GM19239 (cell line): Measurements from ENCODE around the gene IRS1.

ENCODE experiments used
- DNase-seq: peaks from one replicate; pipeline ENCODE4 v3.0.0; 2011; ENCODE audit warnings: low spot score; ENCODE audit not compliant: insufficient read length
- FAIRE-seq: peaks from 2 replicates; lab custom pipeline; 2011; peaks lifted over from hg19 to GRCh38; lab: Jason Lieb, UNC

Gene IRS1

DNA sequence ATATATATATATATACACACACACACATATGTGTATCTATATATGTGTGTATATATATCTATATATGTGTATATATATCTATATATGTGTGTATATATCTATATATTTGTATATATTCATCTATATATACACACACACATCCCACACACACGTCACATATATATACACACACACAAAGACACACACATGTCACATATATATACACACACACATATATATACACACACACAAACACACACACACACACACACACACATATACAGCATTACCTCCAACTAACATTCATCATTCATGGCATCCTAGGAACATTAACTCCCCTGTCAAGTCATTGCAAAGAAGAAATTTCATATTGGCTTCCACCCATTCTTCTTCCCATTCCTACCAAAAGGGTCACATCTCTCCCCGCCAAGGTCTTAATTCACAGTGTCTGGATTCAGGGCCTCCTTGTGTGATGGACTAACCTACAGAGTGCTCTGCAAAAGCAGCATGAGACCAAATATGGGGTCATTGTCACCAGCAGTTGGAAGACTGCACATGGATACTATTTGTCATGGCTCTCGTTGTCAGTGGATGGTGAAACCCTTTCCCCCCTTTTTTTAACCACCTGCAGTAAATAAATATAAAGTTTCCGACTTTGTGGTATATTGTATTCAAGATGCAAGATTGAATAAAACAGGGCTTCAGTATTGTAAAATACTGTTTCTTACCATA, 67.0 kb downstream of the IRS1 start:
- FAIRE-seq = no peak
- no peak for DNase-seq

DNA sequence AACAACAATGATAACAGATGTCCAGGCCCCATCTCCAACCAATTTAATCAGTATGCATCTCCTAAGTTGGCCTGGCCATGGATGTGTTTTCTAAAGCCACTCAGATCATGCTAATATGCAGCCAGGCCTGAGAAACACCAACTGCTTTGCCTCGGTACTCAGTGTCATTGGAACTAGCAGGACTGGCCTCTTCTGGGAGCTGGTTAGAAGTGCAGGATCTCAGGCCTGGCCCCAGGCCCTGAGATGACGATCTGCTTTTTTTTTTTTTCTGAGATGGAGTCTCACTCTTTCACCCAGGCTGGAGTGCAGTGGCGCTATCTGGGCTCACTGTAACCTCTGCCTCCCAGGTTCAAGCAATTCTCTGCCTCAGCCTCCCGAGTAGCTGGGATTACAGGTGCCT, 69.1 kb downstream of the IRS1 start:
- FAIRE-seq (no peak), DNase-seq (no peak)

DNA sequence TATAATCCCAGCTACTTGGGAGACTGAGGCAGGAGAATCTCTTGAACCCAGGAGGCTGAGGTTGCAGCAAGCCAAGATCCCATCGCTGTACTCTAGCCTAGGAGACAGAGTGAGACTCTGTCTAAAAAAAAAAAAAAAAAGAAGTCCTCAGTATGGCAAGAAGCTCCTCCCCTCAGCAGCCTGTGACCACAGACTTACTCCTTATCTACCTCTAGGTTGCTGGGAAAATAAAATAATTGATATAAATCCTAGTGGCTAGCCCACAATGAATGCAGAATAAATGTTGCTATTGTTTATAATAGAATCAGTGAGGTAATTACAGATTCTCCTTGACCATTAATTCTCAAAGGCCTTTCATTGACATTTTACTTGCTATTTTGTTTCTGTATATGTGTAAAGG, 70.6 kb downstream of the IRS1 start:
- FAIRE-seq = no peak

DNA sequence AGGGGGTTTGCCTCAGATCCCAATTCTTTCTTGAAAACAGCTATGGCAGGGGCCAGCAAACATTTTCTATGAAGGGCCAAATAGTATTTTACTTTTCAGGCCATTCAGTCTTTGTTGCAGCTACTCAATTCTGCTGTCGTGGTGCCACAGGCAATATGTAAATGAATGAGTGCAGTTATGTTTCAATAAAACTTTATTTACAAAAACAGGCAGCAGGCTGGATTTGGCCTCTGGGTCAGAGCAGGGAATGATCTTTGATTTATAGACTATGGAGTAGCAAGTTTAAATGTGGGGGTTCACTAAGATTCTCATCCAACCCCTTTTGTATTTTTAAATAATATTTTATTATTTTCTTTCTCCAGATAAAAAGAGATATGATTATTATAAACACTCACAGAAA, 72.4 kb downstream of the IRS1 start:
- DNase-seq (no peak), FAIRE-seq (no peak)

More for the DNA sequence above, 70.6 kb downstream of the IRS1 start:
- no peak for DNase-seq

DNA sequence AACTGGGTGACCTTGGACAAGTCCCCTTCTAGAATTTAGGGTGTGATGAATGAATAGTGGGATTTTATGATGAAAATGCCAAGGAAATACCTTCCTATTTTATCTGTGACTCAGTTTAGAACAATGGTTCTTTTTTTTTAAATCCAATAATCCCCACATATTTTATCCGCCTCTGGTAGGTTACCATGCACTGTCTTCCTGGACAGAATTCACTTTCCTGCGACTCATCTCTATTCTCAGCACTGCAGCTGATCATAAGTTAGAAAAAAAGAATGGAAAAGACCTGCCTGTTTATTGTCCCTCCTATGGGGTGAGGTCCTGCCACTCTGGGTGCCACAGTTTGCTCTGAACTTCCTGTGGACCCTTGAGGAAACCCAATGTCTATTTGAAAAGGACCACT, 73.1 kb downstream of the IRS1 start:
- DNase-seq (no peak), FAIRE-seq (no peak)

DNA sequence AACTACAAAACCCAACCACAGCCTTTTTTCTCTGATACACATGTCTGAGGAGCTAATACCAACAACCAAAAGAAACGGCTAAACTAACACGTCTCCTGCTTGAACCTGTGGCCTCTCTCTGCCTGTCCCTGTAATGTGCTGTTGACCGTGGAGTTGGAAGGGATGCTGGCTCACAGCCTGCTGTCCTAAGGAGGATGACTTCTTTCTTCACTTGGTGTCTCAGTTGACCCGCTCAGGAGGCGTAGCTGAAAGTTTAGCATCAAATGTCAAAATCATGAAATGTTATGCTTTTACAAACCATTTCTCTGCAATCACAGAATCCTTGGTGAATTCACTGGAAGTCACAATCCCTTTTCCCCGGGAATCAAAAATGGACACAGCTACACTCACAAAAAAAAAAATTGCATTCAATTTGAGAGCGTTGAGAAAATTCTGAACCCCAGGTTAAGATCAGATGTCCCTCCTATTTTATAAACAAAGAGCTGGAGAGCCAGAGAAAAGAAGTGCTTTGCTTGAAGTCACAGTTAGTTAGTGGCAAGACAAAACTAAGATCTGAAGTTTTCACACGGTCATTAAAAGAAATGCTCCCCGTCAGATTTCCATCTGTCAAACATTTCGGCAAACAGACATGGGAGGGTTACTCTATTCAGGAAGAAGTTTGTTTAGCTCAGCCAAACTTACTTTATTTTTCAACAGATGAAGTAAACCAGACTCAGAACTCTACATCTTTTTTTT, 74.3 kb downstream of the IRS1 start:
- DNase-seq (no peak), FAIRE-seq (no peak)

DNA sequence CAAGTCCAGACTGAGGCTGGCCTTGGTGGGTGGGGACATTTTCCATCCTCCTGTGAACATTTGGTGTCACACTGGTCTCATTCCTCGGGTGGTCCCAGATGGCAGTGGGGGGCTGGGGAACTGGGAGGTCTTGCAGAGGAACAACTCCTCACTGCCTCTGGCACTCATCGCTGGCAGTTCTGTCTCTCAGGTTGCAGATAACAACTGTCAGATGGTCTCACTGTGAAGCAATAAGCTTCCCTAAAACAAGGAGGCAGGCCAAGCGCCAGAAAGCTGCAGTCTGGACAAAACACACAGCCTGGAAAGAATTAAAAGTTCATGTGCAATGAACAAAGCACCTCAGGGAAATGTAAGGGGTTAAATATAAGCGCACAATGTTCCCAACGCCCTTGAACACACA, 78.1 kb downstream of the IRS1 start:
- DNase-seq (no peak), FAIRE-seq (no peak)

DNA sequence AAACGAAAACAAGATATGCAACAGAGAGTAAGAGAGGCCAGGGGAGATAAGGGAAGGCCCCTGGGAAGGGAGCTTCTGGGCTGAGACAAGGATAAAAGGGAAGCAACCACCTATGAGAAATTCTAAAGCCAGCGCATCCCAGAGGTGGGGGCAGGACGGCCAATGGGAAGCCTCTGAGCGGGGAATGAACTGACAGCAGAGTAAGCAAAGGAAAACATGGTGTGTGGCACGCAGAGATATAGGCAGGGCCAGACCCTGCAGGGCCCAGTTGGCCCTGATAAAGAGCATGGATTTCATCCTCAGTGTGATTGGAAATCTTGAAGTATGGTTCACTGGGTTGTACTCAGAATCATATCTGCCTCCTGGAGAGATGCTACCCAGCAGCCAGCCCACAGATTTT, 78.7 kb downstream of the IRS1 start:
- FAIRE-seq (no peak), DNase-seq (no peak)

DNA sequence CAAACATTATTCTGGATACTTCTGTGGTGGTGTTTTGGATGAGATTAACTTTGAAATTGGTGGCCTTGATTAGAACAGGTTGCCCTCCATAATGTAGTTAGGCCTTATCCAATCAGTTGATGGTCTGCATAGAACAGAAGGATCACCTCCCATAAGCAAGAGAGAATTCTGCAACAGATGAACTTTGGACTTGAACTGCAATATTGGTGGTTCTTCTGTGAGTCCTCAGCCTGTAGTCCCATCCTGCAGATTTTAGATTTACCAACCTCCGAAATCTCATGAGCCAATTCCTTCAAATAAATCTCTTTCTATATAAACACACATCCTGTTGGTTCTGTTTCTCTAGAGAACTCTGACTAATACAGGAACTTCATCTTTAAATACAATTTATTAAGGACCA, 81.9 kb downstream of the IRS1 start:
- DNase-seq = no peak
- FAIRE-seq = no peak

DNA sequence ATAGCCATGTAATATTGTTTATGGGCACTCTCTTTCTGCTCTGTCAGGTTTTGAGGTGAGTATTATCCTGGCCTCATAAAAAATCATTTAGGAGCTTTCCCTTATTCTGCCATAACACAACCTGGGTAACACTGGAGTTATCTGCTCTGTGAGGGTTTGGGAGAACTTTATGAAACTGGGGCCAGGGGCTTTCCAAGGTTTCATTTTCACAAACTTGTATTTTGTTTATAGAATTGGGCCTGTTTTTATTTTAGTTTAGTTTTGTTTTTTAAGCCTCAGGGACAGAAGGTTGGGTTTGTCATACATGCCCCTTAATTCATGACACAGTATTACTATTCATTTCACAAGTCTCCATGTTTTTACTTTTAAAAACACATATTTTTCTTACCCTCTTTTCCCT, 83.5 kb downstream of the IRS1 start:
- no peak for FAIRE-seq
- no peak for DNase-seq

DNA sequence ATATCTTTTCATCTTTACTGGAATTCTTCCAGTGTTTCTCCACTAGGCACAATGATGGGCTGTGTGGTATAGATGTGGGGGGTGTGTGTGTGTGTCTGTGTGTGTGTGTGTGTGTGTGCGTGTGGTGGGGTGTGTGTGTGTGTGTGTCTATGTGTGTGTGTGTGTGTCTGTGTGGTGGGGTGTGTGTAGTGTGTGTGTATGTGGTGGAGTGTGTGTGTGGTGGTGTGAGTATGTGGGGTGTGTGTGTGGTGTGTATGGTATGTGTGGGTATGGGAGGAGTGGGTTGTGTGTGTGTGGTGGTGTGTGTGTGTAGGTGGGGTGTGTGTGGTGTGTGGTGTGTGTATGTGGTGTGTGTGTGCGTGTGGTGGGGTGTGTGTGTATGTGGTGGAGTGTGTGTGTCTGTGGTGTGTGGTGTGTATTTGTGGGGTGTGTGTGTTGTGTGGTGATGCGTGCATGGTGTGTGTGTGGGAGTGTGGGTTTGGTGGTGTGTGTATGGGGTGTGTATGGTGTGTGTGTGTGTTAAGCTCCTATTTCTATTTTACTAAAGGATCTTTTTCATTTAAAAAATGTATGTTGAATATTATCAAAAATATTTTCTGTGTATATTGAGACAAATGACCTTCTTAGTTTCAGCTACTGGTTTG, 84.2 kb downstream of the IRS1 start:
- DNase-seq (no peak), FAIRE-seq (no peak)

DNA sequence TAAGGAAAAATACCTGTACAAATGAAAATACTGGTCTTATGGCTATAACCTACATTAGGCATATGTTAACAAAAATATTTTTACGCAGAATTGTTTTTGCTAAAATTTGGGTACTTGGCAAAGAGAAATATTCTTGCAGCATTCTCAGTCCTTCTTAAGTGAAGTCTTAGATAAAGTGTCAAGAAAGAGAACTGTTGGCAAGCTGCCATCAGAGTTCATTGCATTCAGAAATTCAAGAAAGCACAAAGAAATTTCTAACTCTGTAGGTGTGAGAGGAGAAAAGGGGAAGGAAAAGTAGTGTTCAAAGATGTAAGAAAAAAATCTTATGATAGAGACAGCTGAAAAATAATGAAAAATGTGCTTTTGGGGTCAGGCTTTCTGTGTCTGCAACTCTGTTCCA, 86.7 kb downstream of the IRS1 start:
- DNase-seq = no peak
- no peak for FAIRE-seq

DNA sequence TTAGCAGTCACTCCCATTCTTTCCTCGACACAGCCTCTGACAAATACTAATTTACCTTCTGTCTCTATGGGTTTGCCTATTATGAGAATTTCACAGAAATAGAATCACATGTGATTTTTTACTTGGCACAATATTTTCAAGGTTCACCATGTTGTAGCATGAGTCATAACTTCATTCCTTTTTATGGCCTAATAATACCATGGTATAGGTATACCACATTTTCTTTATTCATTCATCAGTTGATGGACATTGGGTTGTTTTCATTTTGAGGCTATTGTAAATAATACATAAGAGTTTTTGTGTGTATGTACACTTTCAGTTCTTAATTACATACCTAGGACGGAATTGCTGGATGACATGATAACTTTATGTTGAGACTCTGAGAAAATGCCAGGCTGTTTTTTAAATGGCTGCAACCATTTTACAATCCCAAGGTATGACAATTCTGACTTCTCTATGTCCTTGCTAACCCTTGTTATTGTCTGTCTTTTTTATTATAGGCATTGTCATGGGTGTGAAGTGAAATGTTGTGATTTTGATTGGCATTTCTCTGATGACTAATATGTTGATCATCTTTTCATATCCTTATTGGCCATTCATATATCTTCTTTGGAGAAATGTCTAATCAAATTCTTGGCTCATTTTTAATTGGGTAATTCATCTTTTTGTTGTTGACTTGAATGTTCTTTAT, 87.9 kb downstream of the IRS1 start:
- DNase-seq (no peak), FAIRE-seq (no peak)

DNA sequence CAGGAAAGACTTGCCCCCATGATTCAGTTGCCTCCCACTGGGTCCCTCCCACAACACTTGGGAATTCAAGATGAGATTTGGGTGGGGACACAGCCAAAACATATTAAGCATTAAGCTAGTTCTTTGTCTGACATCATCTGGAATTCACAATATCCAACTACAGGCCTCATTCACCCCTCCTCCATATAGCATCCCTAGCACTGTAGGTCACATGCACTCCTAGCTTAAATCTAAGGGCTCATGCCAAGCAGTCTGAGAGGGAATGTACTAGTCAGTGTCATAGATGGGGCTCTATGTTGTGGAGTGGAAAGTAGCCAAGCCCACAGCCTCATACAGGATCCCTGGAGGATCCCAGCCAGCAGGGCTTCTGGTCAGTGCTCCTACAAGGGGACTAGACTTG, 92.1 kb downstream of the IRS1 start:
- no peak for DNase-seq
- FAIRE-seq = no peak

DNA sequence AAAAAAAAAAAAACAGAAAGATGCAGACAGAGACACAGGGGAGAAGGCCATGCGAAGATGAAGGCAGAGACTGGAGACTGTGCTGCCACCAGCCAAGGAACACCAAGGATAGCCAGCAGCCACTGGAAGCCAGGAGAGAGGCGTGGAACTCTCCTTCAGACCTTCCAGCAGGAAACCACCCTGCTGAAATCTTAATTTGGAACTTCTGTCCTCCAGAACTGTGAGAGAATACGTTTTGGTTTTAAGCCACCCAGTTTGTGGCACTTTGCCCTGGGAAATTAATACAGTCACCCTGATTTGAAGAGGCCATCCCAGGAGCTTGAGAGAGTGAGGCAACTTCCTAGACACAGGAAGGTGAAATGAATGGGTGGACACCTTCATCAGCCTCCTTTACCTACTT, 93.7 kb downstream of the IRS1 start:
- FAIRE-seq = no peak
- no peak for DNase-seq

DNA sequence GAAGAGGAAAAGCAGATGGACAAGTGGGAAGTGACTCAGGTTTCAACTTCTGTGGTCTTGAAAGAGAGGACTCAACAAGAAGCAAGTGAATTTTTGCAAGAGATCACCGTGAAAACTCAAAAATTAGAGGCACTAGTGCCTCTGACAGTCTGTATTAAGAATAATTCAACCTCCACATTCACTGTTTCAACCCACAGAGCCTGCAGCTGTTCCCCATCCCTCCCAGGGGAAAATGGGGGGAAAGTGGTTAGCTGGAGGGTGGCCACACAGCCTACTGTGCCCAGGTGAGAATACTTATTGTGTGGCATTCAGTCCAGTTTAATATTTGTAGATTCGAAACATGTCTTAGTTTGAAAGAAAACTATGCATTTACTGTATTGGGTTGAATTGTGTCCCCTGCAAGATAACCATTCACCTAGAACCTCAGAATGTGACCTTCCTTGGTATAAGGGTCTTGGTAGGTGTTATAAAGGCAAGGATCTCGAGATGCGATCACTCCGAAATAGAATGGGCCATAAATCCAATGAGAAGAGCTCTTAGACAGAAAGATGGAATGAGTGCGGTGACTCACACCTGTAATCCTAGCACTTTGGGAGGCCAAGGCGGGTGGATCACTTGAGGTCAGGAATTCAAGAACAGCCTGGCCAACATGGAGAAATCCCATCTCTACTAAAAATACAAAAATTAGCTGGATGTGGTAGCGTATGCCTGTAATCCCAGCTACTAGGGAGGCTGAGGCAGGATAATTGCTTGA, 94.3 kb downstream of the IRS1 start:
- DNase-seq = no peak
- no peak for FAIRE-seq

DNA sequence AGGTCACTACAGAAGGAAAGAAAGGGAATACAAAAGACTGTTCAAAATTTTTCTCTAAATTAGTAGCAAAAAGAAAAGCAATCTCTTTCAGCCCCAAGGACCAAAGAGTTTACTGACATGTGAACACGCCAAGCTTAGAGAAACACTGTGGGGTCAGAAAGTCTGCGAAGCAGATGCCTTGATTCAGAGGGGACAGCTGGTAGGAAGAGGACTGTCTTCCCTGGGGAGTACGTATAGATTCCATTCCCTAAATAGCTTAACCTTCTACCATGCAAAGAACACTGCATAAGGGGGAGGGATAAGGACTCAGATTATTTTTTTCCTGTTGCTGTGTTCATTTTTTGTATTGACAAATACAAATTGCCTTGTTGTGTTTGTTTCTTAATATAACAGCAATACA, 96.1 kb downstream of the IRS1 start:
- no peak for FAIRE-seq
- DNase-seq = no peak

DNA sequence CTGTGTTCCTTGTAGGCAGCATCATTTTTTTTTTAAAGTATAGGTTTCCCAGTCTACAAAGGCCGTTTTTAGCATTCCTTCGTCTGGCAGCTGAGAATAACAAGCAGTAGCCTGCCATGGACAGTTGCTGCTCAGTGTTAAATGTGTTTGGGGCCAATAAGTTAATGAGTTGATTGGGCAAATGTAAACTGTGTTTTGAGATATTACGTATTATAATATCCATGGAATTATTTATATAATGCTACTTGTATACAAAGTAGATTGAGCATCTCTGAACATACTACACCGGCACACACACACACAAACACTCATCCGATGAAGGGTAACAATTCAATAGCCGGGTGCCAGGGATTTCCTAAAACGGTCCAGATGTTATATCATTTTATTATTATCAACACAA, 97.2 kb downstream of the IRS1 start:
- no peak for FAIRE-seq
- DNase-seq = no peak

DNA sequence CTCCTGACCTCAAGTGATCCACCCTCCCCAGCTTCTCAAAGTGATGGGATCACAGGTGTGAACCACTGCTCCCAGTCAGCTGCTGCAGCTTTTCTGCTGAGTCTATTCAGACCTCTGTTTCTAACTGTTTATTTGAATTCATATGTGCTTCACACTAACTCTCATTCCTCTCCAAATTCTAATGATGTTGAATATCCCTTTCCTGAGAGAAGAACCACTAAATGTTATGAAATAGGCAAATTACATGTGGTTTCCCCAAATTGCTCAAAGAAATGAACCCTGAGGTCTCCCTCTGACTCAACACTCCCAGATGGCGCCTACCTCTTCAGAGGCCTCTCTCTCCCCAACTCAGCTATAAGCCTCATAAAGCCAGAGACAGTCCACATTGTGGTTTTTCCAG, 98.6 kb downstream of the IRS1 start:
- DNase-seq (no peak), FAIRE-seq (no peak)

DNA sequence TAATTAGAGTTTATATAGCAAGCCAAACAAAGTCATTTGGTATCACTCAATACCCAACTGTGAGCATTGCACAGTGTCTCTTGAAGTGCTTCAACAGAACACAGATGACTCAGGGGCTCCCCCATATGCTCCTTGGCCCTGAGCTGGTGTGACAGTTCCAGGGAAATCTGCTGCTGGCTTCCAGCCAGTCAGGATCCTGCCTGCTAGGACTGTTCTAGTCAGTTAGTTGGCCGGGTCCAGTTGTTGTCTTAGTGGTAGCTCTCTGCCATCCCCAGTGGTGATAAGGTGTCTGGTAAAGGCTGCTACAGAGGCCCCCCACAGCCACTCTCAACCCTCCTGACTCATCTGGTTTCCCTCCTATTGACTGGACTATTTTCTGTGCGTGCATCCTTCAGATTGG, 100.3 kb downstream of the IRS1 start:
- FAIRE-seq (no peak), DNase-seq (no peak)
